HG03097 (cell line): ENCODE data around the gene ARHGAP26.
"Not testable (repeated sequence)": the region's sequence is repeated elsewhere in the genome, so short reads cannot be mapped to it uniquely, and the experiment has no call there.

Source experiments
- ATAC-seq: cut with Tn5 transposase; IDR thresholded peaks from one replicate; pipeline ENCODE4 v1.9.1; 2021; ENCODE audit not compliant: unreplicated experiment, low FRiP score

ARHGAP26 gene

DNA sequence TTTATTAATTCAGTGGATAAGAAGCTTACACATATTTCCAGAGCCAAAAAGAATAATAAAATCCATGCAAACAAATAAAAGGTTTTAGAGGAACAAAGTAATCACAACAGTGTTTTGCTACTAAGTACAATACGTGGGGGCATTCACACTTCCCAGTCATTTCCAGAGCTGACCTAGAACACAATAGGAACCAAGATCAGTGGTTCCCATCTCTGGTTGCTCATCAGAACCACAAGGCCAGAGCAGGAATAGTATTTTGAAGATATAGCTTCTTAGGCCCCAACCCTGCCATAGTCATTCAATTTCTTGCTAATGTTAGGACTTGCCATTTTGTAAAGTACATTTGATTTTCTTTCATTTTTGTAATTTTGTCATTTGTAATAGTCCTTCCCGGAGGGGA, 417.9 kb downstream of the ARHGAP26 start:
- ATAC-seq = no peak

DNA sequence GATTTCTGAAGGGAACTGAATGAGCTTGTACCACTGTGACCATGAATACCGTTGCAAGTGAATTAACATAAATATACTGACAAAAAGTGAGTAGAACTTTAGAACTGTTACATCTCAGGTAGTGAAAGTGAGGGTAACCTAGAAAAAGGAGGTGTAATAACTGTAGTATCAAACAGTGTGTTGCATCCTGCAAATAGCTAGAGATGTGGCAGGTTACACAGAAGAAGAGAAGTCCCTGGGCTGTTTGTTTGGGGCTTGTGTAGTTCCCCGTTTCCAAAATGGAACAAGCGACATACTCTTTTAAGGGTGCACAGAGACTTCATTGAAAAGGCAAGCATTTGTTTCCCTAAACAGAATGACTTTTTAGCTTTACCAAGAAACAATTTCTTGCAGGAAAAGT, 418.5 kb downstream of the ARHGAP26 start:
- ATAC-seq = no peak

DNA sequence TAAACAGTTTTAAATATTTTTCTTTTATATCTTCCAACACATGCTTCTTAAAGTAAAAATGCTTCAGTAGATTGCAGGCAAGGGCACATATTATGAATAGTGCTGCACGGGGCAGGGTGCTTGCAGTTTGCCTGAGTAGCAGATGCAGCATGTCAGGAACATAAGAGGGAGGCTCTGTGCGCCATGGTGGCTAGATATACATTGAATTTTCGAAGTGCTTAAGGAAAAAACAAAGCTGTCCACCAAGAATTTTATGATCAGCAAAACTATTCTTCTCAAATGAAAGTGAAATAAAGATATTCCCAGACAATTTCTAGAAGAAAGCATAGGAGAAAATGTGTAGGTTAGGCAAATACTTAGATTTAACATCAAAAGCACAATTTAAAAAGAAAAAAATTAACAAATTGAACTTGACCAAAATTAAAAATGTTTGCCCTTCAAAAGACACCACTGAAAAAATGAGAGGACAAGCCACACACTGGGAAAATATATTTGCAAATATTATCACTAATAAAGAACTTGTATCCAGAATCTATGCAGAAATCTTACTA, 420.2 kb downstream of the ARHGAP26 start:
- no peak for ATAC-seq

DNA sequence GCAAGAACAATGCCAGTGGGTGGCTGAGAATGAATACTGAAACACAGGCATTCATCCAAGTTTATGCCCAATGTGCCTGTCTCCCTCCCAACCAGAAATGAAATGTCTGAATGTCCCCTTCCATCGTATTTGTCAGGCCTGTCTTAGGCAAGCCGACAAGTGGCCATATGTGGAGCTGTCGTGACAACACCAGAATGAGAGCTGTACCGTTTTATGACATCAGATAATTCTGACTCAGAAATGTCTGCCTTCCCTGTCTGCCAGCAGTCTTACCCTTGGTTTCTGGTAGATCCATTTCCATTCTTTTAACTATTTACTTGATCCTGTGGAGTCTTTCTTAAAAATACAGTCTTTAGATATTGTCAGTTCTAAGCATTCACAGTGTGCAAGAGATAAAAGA, 421.5 kb downstream of the ARHGAP26 start:
- no peak for ATAC-seq

DNA sequence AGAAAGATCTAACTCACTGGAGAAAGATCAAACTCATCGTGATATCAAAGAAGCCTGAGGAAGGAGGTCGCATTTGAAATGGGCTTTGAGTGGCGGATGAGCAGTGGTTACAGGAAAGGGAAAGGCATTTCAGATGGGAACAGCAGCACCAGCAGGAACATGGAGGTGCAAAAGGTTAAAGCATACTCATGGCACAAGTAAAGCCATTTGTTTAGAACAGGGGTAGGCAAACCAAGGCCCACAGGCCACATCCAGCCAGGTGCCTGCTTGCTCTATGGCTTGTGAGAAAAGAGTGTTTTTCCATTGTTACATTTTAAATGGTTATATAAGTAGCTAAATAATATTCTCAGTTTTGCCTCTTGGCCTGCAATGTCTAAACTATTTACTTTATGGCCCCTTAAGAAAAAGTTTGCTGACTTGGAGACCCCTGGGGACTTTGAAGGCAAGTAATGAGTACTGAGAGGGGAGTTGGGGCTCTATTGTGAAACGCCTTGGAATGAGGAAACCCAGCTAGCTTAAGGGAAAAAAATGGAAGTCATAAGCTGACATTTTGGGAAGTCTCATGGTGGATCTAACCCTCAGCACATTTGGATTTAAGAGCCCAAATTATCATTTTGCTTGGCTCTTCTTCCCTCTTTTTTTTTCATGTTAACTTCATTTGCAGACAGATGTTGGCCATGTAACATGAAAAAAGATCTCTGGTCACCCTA, 422.2 kb downstream of the ARHGAP26 start:
- ATAC-seq = no peak

DNA sequence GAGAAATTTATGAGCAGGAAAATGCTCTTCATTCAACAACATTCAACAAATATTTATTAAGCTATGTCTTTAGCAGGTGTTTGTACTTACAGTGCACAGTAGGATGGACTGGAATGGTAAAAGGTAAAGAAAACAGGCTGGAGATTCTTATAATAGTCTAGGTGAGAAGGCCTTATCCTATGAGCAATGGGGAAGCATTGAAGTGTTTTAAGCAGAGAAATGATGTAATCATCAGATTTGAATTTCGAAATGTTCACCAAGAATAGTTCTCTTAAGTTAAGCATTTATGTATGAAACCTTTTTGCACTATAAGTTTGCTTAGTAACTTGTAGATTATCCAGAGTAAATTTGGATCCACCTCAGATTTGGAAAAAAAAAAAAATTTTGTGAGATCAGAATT, 424.0 kb downstream of the ARHGAP26 start:
- ATAC-seq = no peak

DNA sequence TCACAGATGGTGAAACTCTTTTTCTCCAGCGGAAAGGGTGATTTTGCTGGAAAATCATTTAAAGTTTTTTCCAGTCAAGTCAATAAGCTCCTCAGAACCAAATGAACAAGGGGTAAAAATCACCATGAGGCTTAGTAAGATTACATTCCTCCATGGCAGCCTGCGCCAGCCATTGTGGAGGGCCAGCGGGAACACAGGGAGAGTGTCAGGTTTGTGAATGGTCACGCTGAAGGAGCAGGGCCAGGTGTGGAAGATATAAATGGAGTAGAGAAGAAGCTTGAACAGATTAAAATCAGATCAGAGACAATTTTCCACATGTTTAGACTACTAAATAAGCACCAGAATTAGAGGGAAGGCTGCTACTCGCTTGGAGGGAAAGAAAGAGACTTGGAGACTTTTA, 424.5 kb downstream of the ARHGAP26 start:
- ATAC-seq = no peak

DNA sequence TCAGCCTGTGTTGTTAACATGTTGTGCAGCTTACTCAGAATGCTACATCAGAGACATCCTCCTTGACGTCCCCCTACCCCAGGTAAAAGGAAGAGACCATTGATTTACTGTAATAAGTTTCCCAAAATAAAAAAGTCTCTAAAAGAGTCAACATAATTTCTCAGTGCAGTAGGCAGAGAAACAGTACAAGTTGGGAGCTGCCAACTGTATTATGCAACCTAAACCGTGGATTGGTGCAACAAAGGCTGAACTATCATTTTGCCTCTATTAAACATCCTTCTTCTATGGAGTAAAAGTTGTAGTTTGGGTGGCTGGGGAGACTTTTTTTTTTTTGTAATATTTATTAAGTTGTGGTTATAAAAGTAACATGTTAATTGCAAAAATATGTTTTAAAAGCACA, 425.3 kb downstream of the ARHGAP26 start:
- no peak for ATAC-seq

DNA sequence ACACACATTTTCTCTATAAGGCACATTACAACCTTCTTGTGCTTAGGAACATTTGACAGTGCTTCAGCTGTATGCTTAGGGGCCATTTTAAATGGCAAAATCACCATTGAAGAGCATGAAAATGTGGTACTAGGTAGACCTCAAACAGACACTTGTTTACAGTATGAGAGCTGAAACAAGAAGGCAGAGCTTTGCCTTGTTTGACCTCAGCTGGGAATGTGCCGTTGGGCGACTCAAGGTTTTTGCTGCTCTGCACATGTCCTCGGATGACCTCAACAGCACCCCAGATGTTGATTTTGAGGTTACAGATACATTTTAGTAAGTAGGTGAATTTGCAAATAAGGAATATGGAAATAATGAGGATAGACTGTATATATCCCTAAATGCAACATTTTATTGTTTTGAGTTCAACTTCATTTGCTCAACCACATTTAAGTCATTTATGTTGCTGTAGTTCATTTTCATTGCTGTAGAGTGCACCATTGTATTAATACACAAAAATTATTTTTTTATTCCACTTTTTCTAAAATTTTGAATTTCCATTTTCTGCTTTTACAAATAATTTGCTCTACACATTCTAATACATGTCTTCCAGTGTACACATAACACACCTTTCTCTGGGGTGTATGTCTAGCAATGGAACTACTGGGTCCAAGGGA, 426.6 kb downstream of the ARHGAP26 start:
- no peak for ATAC-seq

DNA sequence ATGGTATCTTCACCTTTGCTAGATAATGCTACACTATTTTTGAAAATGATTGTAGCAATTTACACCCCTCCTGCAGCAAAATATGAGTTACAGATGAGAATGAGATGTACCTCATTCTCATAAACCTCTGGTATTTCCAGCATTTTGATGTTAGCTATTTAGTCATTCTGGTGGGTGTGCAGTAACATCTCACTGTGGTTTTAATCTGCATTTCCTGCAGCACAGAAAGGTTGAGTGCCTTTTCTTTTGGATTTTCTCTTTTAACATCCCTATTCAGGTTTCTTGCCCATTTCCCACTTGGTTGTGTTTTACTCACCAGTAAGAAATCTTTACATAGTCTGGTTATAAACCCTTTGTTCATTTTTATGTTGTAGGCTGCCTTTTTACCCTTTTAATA, 427.1 kb downstream of the ARHGAP26 start:
- ATAC-seq = no peak

DNA sequence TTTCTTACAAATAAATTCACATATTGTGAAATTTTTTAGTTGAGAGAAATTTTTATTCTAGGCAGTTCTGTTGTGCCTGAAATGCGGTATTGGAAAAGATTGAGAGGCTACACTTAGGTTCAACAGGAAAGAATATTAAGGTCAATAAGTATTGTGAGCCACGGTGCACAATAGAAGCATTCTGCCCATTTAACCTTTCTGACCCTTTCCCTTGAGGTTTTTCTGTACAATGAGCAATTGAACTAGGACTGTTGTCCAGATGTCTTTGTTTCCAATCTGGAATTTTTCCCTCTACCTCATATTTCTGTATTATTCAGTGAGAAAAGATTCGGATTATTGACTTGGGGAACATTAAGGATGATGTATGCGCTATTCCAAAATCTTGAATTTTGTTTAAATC, 428.2 kb downstream of the ARHGAP26 start:
- ATAC-seq = no peak

DNA sequence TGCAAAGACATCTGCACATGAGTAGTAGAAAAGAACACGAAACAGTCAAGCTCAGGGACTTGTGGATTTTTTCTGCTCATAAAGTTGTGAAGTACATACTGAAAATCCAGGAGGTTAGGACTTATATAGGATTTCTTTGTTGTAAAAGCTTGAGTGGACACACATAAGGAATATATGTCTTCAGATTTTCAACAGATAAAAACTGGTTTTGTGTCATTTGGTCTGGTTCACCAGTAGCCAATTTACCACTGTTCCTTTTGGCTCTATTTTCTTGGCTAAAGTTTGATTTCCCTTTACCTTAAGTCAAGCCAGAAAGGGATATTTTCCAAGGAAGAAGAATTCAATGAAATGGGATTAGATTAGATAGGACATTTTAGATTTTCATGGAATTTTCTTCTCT, 429.0 kb downstream of the ARHGAP26 start:
- no peak for ATAC-seq

DNA sequence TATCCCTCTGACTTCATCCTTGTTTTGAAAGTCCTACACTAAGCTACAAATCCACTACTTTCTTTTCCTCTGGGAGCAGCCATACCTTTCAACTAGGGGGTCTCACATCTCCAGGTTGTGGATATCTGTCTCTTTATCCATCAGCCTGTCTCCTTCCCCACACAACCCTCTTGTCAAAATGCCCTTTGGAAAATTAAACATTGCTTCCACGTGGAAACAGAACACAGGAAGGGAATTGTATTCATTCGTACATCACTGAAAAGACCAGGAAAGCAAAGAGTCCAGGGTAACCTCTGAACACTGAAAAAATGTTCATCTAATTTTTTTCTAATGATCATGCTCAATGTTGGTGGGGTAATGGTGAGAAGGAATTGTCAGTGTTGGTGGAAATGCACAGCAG, 429.7 kb downstream of the ARHGAP26 start:
- ATAC-seq = no peak

DNA sequence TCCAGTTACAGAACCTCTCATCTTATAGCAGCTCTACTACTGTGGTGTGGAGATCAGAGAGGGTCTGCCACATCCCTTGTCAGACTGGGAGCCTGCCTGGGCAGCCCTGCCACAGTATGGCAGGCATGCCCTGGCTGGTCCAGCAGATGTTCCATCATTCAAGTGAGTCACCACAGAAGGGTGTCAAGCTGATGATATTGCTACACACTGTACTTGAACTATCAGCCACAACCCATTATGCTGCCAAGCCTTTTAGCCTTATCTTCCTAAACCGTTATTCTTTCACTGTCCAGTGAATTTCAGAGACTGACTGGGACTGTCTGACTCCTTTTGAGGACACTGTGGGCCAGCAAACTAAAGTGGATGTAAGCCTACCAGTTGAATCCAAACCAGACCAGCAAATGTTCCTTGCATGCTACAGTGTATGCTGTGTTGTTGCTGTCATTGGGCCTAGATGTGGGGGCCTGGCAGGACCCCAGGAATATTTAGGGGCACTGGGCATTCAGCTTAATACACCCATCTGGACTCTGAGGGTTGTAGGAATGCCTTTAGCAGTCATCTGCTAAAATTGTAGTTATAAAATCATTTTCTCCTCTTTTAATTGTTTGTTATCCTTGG, 430.7 kb downstream of the ARHGAP26 start:
- no peak for ATAC-seq

DNA sequence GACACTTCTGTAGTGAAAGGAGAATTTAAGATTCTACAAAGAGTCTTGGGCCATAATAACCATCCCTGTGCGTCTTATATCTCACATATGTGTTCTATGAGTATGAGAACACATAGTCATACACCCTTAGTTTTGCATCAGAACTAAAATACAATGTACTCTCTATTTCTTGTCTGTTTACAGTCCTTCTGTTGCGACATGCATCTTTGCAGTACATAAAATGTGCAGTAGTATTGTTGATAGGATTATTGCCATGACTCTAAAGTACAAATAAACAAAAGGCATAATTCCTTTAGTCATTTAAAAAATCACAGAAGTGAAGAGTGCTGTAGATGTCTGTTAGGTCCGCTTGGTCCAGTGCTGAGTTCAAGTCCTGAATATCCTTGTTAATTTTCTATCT, 431.4 kb downstream of the ARHGAP26 start:
- ATAC-seq = no peak

DNA sequence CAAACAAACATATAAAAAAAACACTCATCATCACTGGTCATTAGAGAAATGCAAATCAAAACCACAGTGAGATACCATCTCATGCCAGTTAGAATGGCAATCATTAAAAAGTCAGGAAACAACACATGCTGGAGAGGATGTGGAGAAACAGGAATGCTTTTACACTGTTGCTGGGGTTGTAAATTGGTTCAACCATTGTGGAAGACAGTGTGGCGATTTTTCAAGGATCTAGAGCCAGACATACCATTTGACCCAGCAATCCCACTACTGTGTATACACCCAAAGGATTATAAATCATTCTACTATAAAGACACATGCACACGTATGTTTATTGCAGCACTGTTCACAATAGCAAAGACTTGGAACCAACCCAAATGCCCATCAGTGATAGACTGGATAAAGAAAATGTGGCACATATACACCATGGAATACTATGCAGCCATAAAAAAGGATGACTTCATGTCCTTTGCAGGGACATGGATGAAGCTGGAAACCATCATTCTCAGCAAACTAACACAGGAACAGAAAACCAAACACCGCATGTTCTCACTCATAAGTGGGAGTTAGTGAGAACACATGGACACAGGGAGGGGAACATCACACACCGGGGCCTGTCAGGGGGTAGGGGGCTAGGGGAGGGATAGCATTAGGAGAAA, 433.3 kb downstream of the ARHGAP26 start:
- not testable (repeated sequence) for ATAC-seq

DNA sequence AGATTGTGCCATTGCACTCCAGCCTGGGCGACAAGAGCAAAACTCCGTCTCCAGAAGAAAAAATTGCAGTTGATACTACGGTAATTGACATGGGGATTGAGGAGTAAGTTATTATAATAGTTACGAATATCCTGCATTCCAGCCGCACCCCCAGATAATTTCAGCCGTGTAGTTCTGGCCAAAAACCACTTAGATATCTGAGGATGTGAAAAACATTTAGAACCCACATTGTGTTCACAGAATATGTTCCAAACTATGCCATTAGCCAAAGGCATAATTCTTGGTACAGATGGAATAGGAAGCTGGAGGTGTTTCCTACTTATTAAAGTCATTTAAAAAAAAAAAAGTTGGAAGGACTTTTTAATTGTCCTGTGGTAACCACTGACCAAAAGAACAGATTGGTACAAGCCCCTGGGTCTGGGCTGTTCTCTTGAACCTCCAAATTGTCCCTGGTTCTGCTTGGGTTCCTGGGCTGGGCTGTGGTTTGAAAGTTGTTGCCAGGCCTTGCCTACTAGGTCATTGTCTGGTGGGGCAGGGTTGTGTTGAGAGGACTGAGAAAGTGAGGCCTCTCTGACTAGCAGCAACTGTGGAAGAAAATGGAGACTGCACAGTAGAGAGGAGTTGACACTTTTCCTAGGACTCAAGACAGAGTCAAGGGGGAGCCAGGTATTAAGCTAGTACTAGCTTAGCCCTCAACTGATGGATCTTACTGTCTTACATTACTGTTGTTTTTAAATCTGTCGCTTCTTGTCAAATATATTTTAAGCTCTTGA, 434.5 kb downstream of the ARHGAP26 start:
- ATAC-seq = no peak

DNA sequence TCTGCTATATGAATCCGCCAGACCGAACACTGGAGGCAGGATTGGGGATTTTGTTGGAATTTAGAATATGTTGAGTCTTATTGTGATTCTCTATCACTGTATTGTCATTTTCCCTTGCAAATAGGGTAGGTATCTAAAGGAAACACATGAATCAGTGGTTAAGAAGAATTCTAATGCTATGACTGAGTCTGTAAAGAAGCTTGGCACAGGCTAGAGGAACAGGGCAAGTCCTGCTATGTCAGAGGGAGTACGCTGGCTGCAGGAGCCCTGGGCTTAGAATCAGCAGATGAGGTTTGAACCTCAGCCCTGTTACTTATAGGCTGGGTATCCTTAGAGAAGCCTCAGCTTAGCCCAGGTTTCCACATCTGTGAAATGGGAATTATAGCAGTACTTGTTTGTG, 435.2 kb downstream of the ARHGAP26 start:
- no peak for ATAC-seq

DNA sequence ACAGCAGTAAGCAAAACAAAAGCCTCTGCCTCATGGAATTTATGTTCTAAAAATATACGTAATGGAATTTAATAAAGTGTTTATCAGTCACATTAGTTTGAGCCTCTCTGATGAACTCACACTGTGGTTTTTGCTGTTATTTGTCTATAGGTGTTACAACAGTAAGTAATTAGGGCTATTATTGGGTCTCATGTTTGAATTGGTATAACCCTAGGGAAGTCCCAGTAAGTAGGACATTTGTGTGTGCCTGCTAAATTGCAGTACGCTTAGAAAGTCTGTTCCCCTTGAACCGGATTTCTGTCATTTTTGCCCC, 435.7 kb downstream of the ARHGAP26 start:
- no peak for ATAC-seq

DNA sequence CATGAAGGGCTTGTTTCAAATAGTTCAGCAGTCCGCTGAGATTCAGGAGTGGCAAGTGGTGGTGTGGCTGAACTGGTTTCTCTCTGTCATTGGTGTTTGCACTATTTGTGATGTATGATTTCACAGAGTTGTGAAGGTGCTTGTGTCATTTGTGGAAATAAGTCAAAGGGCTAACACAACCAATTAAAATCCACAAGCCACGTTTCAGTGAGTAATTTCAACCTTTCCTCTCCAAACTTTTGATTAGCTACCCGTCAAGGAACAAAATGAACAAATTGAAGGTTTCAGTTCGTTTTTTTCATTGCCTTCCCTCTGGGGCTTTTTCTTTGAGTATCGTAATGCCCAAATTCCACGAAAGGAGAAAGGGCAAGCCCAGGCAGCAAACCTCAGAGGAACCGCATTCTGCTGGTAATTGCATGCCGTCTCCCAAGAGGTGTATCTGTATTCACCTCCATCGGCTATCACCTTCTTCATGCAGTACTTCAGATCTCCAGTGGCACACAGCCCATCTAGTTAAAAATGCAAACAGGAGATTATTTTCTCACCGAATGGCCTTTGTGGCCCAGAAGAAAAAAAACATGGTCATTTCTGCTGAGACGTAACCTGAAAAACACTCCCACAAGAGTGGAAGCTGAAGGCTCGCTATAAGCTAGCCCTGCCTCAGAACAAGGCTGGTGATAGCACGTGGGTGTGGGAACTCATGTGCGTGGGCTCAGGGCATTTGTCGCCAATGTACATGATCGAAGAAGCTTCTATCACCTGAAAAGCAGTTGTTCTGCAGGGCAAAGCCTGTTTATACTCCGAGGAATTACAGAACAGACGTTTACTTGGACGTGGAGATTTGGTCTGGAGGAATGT, 436.2 kb downstream of the ARHGAP26 start:
- no peak for ATAC-seq
